Measurements from ENCODE around the gene RASD2.

- TF ChIP-seq, protein P1, sequence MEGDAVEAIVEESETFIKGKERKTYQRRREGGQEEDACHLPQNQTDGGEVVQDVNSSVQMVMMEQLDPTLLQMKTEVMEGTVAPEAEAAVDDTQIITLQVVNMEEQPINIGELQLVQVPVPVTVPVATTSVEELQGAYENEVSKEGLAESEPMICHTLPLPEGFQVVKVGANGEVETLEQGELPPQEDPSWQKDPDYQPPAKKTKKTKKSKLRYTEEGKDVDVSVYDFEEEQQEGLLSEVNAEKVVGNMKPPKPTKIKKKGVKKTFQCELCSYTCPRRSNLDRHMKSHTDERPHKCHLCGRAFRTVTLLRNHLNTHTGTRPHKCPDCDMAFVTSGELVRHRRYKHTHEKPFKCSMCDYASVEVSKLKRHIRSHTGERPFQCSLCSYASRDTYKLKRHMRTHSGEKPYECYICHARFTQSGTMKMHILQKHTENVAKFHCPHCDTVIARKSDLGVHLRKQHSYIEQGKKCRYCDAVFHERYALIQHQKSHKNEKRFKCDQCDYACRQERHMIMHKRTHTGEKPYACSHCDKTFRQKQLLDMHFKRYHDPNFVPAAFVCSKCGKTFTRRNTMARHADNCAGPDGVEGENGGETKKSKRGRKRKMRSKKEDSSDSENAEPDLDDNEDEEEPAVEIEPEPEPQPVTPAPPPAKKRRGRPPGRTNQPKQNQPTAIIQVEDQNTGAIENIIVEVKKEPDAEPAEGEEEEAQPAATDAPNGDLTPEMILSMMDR (IDR thresholded peaks at IDR 0.05; ENCODE audit: low read depth, low read length): no peak
- no peak for TF ChIP-seq EZH2phosphoT487 (IDR thresholded peaks at IDR 0.05; ENCODE audit: low read depth)
Observed at GRCh38 chr22:35544827-35545226, 4.2 kb downstream of the RASD2 start.

Data from OCI-LY3 (cell line).